CD4-positive, alpha-beta T cell treated with Interleukin-6 at 100 ng/mL for 8 hours (primary cell): Measurements from ENCODE around the gene MICOS13.

Experiments
- DNase-seq: peaks from one replicate; pipeline ENCODE4 v3.0.0-alpha.2; 2020; ENCODE audit warnings: mixed read lengths, low spot score

The MICOS13 gene

GRCh38 chr19:5628461-5628860 is 51.9 kb downstream of the MICOS13 start:
- DNase-seq = no peak
